ENCODE results near the gene REG4. TPM values are rescaled to one million over a fixed set of nuclear protein-coding genes. Genes with fewer than 3 reads are reported as not detected.

REG4 gene
- total and polyA plus RNA-seq, 2 donors (not counting 1 experiment from before 2014, with no cell fraction given), result not detected

DNA sequence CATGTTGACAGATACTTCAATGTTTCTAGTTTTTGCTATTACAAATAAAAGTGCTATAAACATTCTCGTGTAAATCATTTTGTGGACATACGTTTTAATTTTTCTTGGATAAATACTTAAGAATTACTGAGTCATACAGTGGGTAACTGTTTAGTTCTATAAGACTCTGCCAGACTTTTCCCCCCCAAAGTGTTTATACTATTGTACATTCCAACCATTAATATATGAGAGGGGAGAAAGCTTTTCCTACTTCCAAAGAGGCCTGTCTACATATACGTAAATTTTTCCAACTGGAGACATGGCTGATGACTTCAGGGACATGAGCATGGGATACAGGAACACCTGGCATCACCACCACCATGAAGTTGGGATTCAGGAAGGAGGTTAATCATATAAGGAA is 17.0 kb upstream of the REG4 start:
- no peak overlapping the region for H3K9ac ChIP-seq (ENCODE audit: insufficient read depth, low read length)
- no peaks in the 10 kb centered on the region for H3K36me3 ChIP-seq (ENCODE audit: control insufficient read depth, insufficient read depth, low read length)
- no peaks in the 10 kb centered on the region for H3K4me1 ChIP-seq (ENCODE audit: control insufficient read depth, extremely low read depth, insufficient read depth, low read length)
- peaks cover 3% of the 10 kb centered on the region for H3K27me3 ChIP-seq (ENCODE audit: control insufficient read depth, insufficient read depth, low read length)
- H4K20me1 ChIP-seq (ENCODE audit: control insufficient read depth, extremely low read depth, insufficient read depth, low read length), result no peaks in the 10 kb centered on the region
- H2AFZ ChIP-seq (ENCODE audit: low read length), result no peak overlapping the region
- TF ChIP-seq, protein P1, sequence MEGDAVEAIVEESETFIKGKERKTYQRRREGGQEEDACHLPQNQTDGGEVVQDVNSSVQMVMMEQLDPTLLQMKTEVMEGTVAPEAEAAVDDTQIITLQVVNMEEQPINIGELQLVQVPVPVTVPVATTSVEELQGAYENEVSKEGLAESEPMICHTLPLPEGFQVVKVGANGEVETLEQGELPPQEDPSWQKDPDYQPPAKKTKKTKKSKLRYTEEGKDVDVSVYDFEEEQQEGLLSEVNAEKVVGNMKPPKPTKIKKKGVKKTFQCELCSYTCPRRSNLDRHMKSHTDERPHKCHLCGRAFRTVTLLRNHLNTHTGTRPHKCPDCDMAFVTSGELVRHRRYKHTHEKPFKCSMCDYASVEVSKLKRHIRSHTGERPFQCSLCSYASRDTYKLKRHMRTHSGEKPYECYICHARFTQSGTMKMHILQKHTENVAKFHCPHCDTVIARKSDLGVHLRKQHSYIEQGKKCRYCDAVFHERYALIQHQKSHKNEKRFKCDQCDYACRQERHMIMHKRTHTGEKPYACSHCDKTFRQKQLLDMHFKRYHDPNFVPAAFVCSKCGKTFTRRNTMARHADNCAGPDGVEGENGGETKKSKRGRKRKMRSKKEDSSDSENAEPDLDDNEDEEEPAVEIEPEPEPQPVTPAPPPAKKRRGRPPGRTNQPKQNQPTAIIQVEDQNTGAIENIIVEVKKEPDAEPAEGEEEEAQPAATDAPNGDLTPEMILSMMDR (conservative IDR thresholded peaks at IDR 0.05 in 1 of 2, IDR thresholded peaks at IDR 0.05 in 1 of 2; ENCODE audit: low read depth in 1 of 2, low read length in 2 of 2), result no peak
- TF ChIP-seq EZH2 (IDR thresholded peaks at IDR 0.05; ENCODE audit: low read length, missing control alignments), result no peak
- no peaks in the 10 kb centered on the region for H3K9me3 ChIP-seq (ENCODE audit: control insufficient read depth, insufficient read depth, low read depth, low read length)
- DNase-seq (ENCODE audit: low read depth in 2 of 2), result peak in 1 of 2 donors; percentile 14
- H3K4me2 ChIP-seq (ENCODE audit: extremely low read depth, insufficient read depth, low read length), result no peak overlapping the region
- H3K79me2 ChIP-seq (ENCODE audit: control insufficient read depth, insufficient read depth, low read length), result no peaks in the 10 kb centered on the region
- H3K27ac ChIP-seq (ENCODE audit: insufficient read depth, low read length), result no peak overlapping the region
- H3K4me3 ChIP-seq (replicated peaks in 1 of 4; ENCODE audit: control extremely low read depth in 1 of 4, insufficient read depth in 1 of 4, low read depth in 3 of 4, low read length in 4 of 4), result no peak overlapping the region

DNA sequence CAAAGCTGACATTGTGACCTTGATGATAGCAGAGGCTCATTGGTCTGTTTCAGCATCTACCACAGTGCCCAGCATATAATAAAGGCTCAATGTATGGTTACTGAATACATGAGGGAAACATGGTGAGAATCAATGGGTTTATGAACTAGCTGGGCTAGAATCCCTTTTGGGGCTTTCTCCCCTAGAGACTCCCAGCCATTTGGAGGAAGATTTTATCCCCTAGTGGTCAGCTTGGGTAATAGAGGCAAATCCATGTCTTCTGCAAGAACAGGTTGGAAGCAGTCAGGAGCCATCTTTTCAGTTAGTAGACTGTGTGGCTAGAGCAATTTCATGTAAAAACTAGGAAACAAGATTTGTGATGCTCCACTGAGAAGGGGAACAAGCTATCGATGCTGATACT is 15.8 kb upstream of the REG4 start:
- peaks cover 5% of the 10 kb centered on the region for H3K27me3 ChIP-seq (ENCODE audit: control insufficient read depth, insufficient read depth, low read length)
- H3K9ac ChIP-seq (ENCODE audit: insufficient read depth, low read length), result no peak overlapping the region
- no peaks in the 10 kb centered on the region for H4K20me1 ChIP-seq (ENCODE audit: control insufficient read depth, extremely low read depth, insufficient read depth, low read length)
- H3K9me3 ChIP-seq (ENCODE audit: control insufficient read depth, insufficient read depth, low read depth, low read length), result no peaks in the 10 kb centered on the region
- H3K4me1 ChIP-seq (ENCODE audit: control insufficient read depth, extremely low read depth, insufficient read depth, low read length), result no peaks in the 10 kb centered on the region
- H3K79me2 ChIP-seq (ENCODE audit: control insufficient read depth, insufficient read depth, low read length), result no peaks in the 10 kb centered on the region
- DNase-seq (ENCODE audit: low read depth in 2 of 2), result no peak
- TF ChIP-seq EZH2 (IDR thresholded peaks at IDR 0.05; ENCODE audit: low read length, missing control alignments), result no peak
- TF ChIP-seq, protein P1 (conservative IDR thresholded peaks at IDR 0.05 in 1 of 2, IDR thresholded peaks at IDR 0.05 in 1 of 2; ENCODE audit: low read depth in 1 of 2, low read length in 2 of 2), result peak in 1 of 2 donors; percentile 40
- H2AFZ ChIP-seq (ENCODE audit: low read length), result no peak overlapping the region
- no peak overlapping the region for H3K4me3 ChIP-seq (replicated peaks in 1 of 4; ENCODE audit: control extremely low read depth in 1 of 4, insufficient read depth in 1 of 4, low read depth in 3 of 4, low read length in 4 of 4)
- H3K27ac ChIP-seq (ENCODE audit: insufficient read depth, low read length), result no peak overlapping the region
- H3K4me2 ChIP-seq (ENCODE audit: extremely low read depth, insufficient read depth, low read length), result no peak overlapping the region
- no peaks in the 10 kb centered on the region for H3K36me3 ChIP-seq (ENCODE audit: control insufficient read depth, insufficient read depth, low read length)

DNA sequence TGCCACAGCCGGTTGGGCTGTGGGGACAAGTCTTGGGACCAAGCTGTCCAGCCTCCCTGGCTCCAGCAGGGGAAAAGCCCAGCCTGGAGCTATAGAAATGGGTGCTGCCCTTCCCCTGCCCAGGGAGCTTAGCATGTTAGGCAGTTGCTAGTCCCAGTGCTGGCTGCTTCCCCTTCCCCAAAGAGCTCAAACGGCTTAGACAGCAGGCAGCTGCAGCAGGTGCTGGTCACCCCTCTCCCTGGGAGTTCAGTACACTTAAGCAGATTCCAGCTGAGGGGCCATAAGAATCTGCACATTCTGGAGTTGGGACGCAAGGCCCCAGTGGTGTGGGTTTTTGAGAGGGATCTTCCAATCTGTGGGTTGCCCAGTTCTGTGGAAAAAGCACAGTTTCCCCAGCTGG is 11.1 kb upstream of the REG4 start:
- TF ChIP-seq, protein P1 (conservative IDR thresholded peaks at IDR 0.05 in 1 of 2, IDR thresholded peaks at IDR 0.05 in 1 of 2; ENCODE audit: low read depth in 1 of 2, low read length in 2 of 2), result no peak
- TF ChIP-seq EZH2 (IDR thresholded peaks at IDR 0.05; ENCODE audit: low read length, missing control alignments), result no peak
- Histone ChIP-seq H3K4me1 (ENCODE audit: control insufficient read depth, extremely low read depth, insufficient read depth, low read length) (no peaks in the 10 kb centered on the region), H2AFZ (ENCODE audit: low read length) (no peak overlapping the region), H3K4me2 (ENCODE audit: extremely low read depth, insufficient read depth, low read length) (no peak overlapping the region), H3K9ac (ENCODE audit: insufficient read depth, low read length) (no peak overlapping the region), H3K79me2 (ENCODE audit: control insufficient read depth, insufficient read depth, low read length) (no peaks in the 10 kb centered on the region), H3K36me3 (ENCODE audit: control insufficient read depth, insufficient read depth, low read length) (no peaks in the 10 kb centered on the region), H3K4me3 (replicated peaks in 1 of 4; ENCODE audit: control extremely low read depth in 1 of 4, insufficient read depth in 1 of 4, low read depth in 3 of 4, low read length in 4 of 4) (no peak overlapping the region), H3K9me3 (ENCODE audit: control insufficient read depth, insufficient read depth, low read depth, low read length) (no peaks in the 10 kb centered on the region), H3K27me3 (ENCODE audit: control insufficient read depth, insufficient read depth, low read length) (peaks cover 2% of the 10 kb centered on the region), H4K20me1 (ENCODE audit: control insufficient read depth, extremely low read depth, insufficient read depth, low read length) (no peaks in the 10 kb centered on the region), H3K27ac (ENCODE audit: insufficient read depth, low read length) (no peak overlapping the region)
- DNase-seq (ENCODE audit: low read depth in 2 of 2), result no peak

Data from fibroblast of lung (primary cell).